Transverse colon (tissue), 4 donors: Measurements from ENCODE around the gene DDX52. TPM values are rescaled to one million over a fixed set of nuclear protein-coding genes. Genes with fewer than 3 reads are reported as not detected.

Source experiments
- DNase-seq: peaks from one replicate; pipeline ENCODE4 v3.0.0-alpha.2; 2019
- H3K27ac ChIP-seq, 4 donors: fragments of 200-600 bp; sonication (generic); 2 replicates each; pipeline ENCODE4 v1.5.1; 2016 to 2018; ENCODE audit warnings: inconsistent platforms in 4 of 4
- H3K27me3 ChIP-seq: fragments of 200-600 bp; sonication (generic); 2 replicates; pipeline ENCODE4 v1.5.1; 2017; ENCODE audit warnings: inconsistent platforms
- H3K36me3 ChIP-seq, 4 donors: fragments of 200-600 bp; sonication (generic); 2 replicates each; pipeline ENCODE4 v1.5.1; 2017 to 2019; ENCODE audit warnings: inconsistent platforms in 4 of 4
- H3K4me1 ChIP-seq, 4 donors: fragments of 200-600 bp; sonication (generic); 2 replicates each; pipeline ENCODE4 v1.5.1; 2017 to 2020; ENCODE audit warnings: inconsistent platforms in 4 of 4
- H3K4me3 ChIP-seq, 4 donors: fragments of 200-600 bp; sonication (generic); 1 replicate in 1 of 4; 2 replicates in 3 of 4; pipeline versions ENCODE4 v1.5.1 to v1.6.1; 2017 to 2019; ENCODE audit warnings: inconsistent platforms in 4 of 4
- H3K9me3 ChIP-seq, 2 donors: fragments of 200-600 bp; sonication (generic); 2 replicates each; pipeline ENCODE4 v1.5.1; 2017 to 2019; ENCODE audit warnings: inconsistent platforms in 2 of 2
- EP300 ChIP-seq: sonication (generic); formaldehyde crosslinking; IDR thresholded peaks from one replicate; pipeline ENCODE4 v1.6.1; 2017; ENCODE audit warnings: antibody characterized with exemption, low read depth
- POLR2A ChIP-seq: fragments of 450-650 bp; IDR thresholded peaks from one replicate; pipeline ENCODE4 v1.6.1; 2016; ENCODE audit warnings: antibody characterized with exemption, mild to moderate bottlenecking, moderate library complexity
- POLR2AphosphoS5 ChIP-seq, 3 donors: sonication (generic); formaldehyde crosslinking; IDR thresholded peaks; one replicate each; pipeline ENCODE4 v1.6.1; 2016; ENCODE audit warnings: antibody characterized with exemption in 3 of 3
- WGBS, 2 donors: methylation state at CpG; one replicate each; pipeline ENCODE4 v1.1.5; 2018; ENCODE audit warnings: low coverage in 1 of 2; 5-methylcytosine and 5-hydroxymethylcytosine counted together
- in situ Hi-C, 4 donors: fragments of 200-750 bp; cut with MboI; loops; one replicate each; pipeline versions ENCODE4 v1.15.0 to v1.15.1; 2017; ENCODE audit warnings: low sequenced_read_pairs in 3 of 4, low pct_ligation_motif_present in 1 of 4, low pct_unique_long_range_greater_than_20kb in 1 of 4
- intact Hi-C: fragments of 100-400 bp; cut with DNase I; formaldehyde crosslinking; loops from one replicate; pipeline ENCODE4 v1.15.1; 2023; ENCODE audit warnings: low total_unique reads
- total RNA-seq, 4 donors: library from RNA; depleted of rRNA; stranded (reverse); fragments of >200 nt; gene quantifications; one replicate each; pipeline ENCODE4 v1.1.0, GENCODE V29; 2016
- TF ChIP-seq, protein P1 (sequence below), 5 experiments: fragments of 200-600 bp in 3 of 5; fragments of 450-650 bp in 2 of 5; sonication (generic) in 3 of 5; IDR thresholded peaks; 1 replicate in 2 of 5; 2 replicates in 3 of 5; pipeline ENCODE4 v1.5.1; 2016 to 2017; ENCODE audit warnings: antibody characterized with exemption in 5 of 5, inconsistent platforms in 3 of 5, mild to moderate bottlenecking in 2 of 5, moderate library complexity in 1 of 5

DDX52 gene, protein sequence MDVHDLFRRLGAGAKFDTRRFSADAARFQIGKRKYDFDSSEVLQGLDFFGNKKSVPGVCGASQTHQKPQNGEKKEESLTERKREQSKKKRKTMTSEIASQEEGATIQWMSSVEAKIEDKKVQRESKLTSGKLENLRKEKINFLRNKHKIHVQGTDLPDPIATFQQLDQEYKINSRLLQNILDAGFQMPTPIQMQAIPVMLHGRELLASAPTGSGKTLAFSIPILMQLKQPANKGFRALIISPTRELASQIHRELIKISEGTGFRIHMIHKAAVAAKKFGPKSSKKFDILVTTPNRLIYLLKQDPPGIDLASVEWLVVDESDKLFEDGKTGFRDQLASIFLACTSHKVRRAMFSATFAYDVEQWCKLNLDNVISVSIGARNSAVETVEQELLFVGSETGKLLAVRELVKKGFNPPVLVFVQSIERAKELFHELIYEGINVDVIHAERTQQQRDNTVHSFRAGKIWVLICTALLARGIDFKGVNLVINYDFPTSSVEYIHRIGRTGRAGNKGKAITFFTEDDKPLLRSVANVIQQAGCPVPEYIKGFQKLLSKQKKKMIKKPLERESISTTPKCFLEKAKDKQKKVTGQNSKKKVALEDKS
- 10 to 100 TPM in 3 of 4 donors, 1 to 10 TPM in 1; 4.9 to 30.4 (median 19.9) TPM for total RNA-seq

- DNase-seq: peak; percentile 95
- peaks cover 0 to 17% (median 4%) of the 10 kb centered on the region in 4 donors for H3K36me3 ChIP-seq
- intact Hi-C loops (no loop called here), in situ Hi-C loops (no loop called here)
- H3K4me1 ChIP-seq: peaks cover 0 to 42% (median 25%) of the 10 kb centered on the region in 4 donors
- TF ChIP-seq POLR2AphosphoS5 (IDR thresholded peaks at IDR 0.05): peak; percentile 79 to 86 (median 86)
- peak; percentile 70 for TF ChIP-seq POLR2A
- TF ChIP-seq, protein P1, sequence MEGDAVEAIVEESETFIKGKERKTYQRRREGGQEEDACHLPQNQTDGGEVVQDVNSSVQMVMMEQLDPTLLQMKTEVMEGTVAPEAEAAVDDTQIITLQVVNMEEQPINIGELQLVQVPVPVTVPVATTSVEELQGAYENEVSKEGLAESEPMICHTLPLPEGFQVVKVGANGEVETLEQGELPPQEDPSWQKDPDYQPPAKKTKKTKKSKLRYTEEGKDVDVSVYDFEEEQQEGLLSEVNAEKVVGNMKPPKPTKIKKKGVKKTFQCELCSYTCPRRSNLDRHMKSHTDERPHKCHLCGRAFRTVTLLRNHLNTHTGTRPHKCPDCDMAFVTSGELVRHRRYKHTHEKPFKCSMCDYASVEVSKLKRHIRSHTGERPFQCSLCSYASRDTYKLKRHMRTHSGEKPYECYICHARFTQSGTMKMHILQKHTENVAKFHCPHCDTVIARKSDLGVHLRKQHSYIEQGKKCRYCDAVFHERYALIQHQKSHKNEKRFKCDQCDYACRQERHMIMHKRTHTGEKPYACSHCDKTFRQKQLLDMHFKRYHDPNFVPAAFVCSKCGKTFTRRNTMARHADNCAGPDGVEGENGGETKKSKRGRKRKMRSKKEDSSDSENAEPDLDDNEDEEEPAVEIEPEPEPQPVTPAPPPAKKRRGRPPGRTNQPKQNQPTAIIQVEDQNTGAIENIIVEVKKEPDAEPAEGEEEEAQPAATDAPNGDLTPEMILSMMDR (IDR thresholded peaks at IDR 0.05): peak in 2 of 5 experiments; percentile 3 to 6
- no peak for TF ChIP-seq EP300
- H3K9me3 ChIP-seq: no peaks in the 10 kb centered on the region
- peak within 1 kb of the TSS; percentile 92 to 95 (median 94) for H3K27ac ChIP-seq
- WGBS, 2 donors: 0% methylated on average over 11 to 42 of the region's 43 CpGs
- no peaks in the 10 kb centered on the region for H3K27me3 ChIP-seq
- peak within 1 kb of the TSS; percentile 84 to 98 (median 90) for H3K4me3 ChIP-seq
Observed at GRCh38 chr17:37643118-37643766, at the start of gene DDX52. Gene DDX52, minus strand, starts transcription at chr17:37643446. Its CDS starts 26 bp downstream, at chr17:37643420.

GRCh38 chr17:37691807-37692206 lies 48.6 kb upstream of the DDX52 start:
- intact Hi-C loops: no loop called here
- TF ChIP-seq EP300 (no peak), POLR2AphosphoS5 (IDR thresholded peaks at IDR 0.05) (no peak), POLR2A (no peak)
- TF ChIP-seq, protein P1 (IDR thresholded peaks at IDR 0.05): no peak
- in situ Hi-C loops: no loop called here
- no peak for DNase-seq
- no peak overlapping the region for H3K27ac ChIP-seq
- H3K9me3 ChIP-seq: no peaks in the 10 kb centered on the region
- H3K4me1 ChIP-seq: peaks cover 0 to 4% (median 0%) of the 10 kb centered on the region in 4 donors
- 78% methylated on average over 6 of the region's 6 CpGs; no CpG with 5 or more reads in 1 of the 2 donors for WGBS, 2 donors
- H3K36me3 ChIP-seq: peaks cover 0 to 4% (median 0%) of the 10 kb centered on the region in 4 donors
- no peaks in the 10 kb centered on the region for H3K27me3 ChIP-seq
- no peak overlapping the region for H3K4me3 ChIP-seq

- intact Hi-C loops: no loop called here
- in situ Hi-C loops: no loop called here
- Histone ChIP-seq H3K4me3 (no peak overlapping the region), H3K4me1 (peaks cover 0 to 4% (median 0%) of the 10 kb centered on the region in 4 donors), H3K27ac (no peak overlapping the region), H3K9me3 (no peaks in the 10 kb centered on the region), H3K27me3 (no peaks in the 10 kb centered on the region), H3K36me3 (no peaks in the 10 kb centered on the region)
- no peak for DNase-seq
- WGBS, 2 donors: 58 to 71% methylated on average over 3 to 7 of the region's 7 CpGs
- TF ChIP-seq POLR2A: no peak
- TF ChIP-seq, protein P1 (IDR thresholded peaks at IDR 0.05): no peak
- TF ChIP-seq POLR2AphosphoS5 (IDR thresholded peaks at IDR 0.05): no peak
- no peak for TF ChIP-seq EP300
Observed at GRCh38 chr17:37689317-37689716, 46.1 kb upstream of the DDX52 start.

DNA sequence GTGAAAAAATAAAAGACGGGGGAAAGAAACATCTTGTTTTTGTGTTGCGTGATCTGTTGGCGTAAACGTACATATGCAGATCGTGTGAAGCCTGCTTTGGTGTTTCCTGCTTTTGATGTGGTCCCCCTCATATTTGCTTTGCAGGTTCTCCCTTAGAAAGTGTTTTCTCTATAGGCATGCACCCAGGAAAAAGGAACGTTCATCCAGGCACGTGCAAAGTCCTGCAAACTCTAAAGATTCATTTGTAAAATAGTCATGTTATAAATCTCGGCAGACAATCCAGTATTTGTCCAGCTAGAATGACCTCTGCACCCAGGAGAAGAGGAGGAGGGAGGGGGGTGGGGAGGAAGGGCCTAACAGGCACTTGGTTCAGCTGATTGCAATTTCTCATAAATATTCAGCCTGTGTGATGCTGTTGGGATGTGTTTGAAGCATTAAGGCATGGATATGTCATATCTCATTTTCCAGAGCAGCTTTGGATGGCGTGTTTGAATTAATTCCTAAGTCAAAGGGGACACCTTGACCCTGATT lies 40.3 kb upstream of the DDX52 start:
- H3K27me3 ChIP-seq: peaks cover 2% of the 10 kb centered on the region
- in situ Hi-C loops: no loop called here
- H3K4me1 ChIP-seq: peaks cover 0 to 8% (median 7%) of the 10 kb centered on the region in 4 donors
- no peak overlapping the region for H3K4me3 ChIP-seq
- no peak for TF ChIP-seq EP300
- no peak for TF ChIP-seq POLR2A
- TF ChIP-seq, protein P1 (IDR thresholded peaks at IDR 0.05): no peak
- no peak for TF ChIP-seq POLR2AphosphoS5 (IDR thresholded peaks at IDR 0.05)
- intact Hi-C loops: no loop called here
- H3K27ac ChIP-seq: peak overlapping the region in 1 of 4 donors; percentile 13
- no peaks in the 10 kb centered on the region for H3K36me3 ChIP-seq
- no peak for DNase-seq
- no peaks in the 10 kb centered on the region for H3K9me3 ChIP-seq
- WGBS, 2 donors: 36 to 51% methylated on average over 9 of the region's 9 CpGs
